SIG-M5 treated with dmso at 0.1 percent for 504 hours (cell line): Measurements from ENCODE around the gene TTLL5.

Source experiments
- DNase-seq: peaks from one replicate; lab custom pipeline; 2025; ENCODE audit not compliant: unreplicated experiment; lab: John Stamatoyannopoulos, UW

TTLL5 gene

DNA sequence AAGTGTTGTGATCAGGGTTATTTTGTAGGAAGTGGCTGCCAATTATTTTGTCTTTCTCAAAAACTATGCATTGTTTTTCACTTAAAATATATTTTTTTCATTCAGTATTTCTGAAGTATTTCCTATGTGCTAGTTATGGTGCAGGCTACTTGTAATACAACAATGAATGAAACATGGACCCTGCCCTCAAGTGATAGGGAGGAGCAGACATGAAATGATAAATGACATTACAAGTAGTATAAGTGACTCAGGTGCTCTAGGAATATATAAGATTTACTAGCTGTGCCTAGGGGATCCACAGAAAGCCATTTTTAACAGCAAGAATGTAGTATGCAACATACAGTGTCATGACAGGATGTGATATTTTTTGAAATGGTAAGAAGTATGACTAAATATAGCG is 65.3 kb downstream of the TTLL5 start:
- no peak for DNase-seq

DNA sequence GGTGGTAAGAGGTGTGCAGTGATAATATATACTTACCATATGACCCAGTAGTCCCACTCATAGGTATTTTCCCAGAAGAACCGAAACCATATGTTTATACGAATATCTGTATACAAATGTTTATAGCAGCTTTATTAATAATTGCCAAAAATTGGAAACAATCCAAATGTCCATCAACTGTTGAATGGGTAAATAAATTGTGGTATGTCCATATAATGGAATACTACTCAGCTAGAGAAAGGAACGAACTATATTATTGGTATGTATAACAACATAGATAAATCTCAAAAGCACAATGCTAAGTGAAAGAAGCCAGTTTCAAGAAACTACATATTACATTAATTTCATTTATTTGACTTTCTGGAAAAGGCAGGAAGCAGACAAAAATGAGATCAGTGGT is 66.1 kb downstream of the TTLL5 start:
- no peak for DNase-seq

DNA sequence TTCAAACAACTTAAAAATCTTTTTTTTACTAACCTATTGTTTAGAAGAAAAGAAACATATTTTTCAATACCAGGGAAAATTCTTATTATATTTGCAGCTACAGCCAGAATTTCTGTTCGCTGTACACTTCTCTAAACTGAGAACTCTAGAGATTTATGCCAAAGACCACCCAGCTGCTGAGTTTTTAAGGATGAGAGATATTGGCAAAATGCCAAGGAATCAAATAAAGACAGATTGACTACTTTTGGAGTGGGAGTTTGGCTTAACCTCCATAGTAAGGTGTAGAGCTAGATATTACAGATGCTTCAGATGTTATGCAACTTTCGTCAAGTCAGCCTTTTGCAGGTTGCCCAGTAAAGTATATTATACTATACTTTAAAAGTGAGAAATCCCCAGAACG is 71.8 kb downstream of the TTLL5 start:
- DNase-seq: no peak

DNA sequence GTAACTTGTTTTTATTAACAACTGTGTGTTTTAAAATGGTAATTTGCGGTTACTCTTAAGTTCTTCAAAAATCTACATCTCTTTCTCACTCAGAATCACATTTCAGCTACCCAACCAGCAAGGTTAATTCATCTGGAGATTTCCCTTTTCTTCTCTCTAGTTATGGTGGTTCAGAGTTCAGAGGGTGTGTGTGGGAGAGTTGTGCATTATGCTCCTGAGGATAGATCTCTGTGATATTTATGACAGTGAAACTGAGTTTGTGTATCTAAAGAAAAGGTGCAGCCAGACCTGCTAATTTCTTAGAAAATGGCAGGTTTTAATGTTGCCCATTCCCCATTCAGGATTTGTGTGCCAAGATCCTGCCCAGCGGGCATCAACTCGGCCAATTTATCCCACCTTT is 73.8 kb downstream of the TTLL5 start:
- no peak for DNase-seq

DNA sequence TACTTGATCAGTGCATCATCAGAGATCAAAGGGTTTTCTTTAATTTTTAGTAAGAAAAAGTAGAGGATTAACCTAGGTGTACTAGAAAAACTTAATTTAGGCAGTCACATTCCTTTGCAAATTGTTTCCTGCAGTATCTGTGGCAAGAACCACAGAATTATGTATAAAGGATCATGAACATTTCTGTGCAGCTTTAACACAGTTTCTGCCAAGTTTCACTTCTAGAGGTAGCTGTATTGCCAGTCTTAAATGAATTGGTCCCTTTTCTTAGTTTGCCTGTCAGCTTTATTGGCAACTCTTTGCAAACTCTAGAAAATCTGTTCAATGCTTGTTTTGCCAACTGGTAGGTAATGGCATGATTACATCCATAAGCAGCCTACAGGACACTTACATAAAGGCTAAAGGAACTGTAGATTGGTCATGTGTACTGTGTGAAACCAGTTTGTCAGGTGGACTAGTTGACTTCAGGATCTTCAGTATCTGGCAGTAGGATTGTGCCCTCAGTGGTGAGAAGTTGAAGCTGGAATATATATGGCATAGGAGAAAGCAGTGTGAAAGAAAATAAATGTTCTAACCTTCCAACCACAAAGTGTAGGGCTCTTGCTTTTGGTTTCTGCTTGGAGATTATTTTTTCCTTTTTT is 75.9 kb downstream of the TTLL5 start:
- peak; percentile 57 for DNase-seq

DNA sequence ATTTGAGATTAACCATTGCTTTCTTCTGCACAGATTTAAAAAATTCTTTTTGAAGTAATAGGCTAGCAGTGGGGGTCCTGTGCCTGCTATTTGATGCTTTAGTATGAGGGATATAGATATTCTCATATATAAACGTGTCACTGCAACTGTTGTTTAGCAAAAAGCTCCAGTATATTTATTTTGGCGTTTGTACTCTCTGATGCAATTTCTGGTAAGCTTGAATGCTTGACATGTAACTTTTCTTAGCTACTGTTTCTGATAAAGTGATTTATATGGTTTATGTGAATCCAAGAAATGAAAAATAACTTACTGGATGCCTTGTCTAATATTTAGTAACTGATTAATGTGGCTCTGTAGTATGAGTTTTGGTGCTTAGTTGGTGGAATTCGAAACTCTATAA is 77.1 kb downstream of the TTLL5 start:
- no peak for DNase-seq

DNA sequence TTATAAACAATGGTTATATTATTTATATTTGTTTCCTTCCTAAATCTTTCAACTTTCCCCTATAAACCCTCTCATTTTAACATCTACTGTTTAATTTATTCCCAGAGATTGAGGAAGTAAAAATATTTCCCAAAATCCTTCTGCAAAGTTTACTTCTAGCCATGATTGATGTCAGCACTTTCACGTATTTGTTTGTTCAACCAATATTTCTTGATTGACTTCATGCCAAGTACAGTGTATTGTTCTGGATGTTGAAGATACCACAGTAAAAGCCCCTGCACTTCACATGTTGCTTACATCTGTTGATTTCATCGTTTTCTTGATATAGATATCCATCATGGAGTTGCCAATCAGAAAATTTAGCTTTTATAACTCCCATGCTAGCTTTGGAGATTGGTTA is 81.8 kb downstream of the TTLL5 start:
- no peak for DNase-seq

DNA sequence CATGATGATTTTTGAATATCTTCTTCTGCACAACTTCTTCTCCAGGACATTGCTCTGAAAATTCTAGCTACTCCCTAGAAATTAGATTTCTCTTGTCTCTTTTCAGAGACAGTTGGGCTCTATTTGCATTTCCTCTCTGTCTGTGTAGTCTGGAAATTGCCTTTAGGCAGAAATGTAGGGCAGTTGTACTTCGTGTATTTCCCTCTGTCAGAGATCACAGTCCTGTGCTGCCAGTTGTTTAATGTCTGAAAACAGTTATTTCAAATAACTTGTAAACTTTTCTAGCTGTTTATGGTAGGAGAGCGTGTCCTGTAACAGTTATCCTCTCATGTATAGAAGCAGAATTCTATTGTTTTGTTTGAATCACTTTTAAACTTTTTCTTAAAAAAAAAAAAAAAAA is 86.9 kb downstream of the TTLL5 start:
- no peak for DNase-seq

DNA sequence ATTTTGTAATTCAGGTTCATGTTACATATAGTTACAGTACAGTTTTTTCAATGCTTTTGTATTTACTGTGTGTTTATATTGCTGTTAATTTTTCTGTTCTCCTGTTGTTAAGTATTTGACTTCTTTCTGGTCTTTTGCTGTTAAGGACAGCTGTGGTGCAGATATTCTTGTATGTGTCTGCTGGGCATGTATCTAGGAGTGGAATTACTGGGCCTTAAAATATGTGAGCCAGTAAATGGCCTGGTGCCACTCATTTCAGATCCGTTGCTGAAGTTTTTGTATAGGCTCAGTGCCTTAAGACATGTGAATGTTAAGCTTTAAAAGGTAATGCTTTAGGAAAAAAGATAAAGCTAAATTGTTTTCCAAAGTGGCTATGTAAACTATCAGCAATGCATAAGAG is 87.3 kb downstream of the TTLL5 start:
- DNase-seq: no peak

DNA sequence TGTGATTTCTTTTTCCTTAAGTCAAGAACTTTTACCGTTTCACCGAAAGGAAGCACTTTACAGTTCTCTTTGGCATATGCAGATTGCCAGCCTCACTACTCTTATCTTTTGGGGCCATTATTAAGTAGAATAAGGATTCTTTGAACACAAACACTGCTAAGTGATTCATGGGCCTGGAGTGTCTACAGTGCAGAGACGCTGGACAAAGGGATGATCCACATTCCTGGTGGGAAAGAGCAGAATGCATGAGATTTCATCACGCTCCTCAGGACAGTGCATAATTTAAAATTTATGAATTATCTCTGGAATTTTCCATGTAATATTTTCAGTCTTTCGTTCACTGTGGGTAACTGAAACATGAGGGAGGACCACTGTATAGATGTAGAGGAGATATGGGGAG is 90.2 kb downstream of the TTLL5 start:
- DNase-seq: no peak

DNA sequence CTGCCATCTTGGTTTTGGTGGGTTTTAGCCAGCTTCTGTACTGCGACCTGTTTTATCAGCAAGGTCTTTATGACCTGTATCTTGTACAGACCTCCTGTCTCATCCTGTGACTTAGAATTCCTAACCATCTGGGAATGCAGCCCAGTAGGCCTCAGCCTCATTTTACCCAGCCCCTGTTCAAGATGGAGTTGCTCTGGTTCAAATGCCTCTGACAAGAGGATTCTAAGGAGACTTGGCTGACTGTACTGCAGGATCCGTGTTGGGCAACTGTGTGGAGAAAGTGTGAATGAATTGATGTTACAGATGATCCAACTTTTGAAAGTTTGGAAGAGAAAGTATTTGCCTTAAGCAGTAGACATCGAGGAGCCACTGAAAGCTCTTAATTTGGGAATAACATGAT is 91.0 kb downstream of the TTLL5 start:
- DNase-seq: no peak

DNA sequence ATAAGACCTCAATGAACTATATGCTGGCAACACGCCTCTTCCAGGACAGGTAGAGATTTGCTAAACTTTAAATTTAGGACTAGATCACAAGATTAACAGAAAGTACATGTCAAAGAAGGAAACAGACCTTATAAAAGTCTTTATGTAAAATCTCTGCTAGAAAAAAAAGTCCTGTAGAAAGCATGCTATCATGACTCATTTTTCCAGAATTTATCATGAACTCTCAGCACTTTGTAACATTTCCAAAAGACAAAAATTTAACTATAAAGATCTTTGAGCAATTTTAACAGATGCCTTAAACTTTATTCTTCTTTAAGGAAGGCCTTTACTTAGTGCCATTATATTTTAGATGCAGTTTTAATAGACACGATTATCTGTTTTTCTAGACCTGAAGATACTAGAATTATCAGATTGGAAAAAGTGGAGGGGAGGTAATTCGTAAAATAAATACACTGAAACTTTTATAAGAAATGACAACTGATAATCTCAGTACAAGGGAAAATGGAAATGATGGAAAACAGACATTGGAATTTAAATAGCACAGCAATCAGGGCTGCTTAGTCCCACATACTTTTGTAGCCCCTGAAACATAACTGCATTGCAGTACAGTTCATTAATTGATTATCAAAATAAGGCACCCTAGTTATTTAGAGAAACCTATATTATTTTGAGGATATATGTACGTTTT is 92.0 kb downstream of the TTLL5 start:
- DNase-seq: no peak

DNA sequence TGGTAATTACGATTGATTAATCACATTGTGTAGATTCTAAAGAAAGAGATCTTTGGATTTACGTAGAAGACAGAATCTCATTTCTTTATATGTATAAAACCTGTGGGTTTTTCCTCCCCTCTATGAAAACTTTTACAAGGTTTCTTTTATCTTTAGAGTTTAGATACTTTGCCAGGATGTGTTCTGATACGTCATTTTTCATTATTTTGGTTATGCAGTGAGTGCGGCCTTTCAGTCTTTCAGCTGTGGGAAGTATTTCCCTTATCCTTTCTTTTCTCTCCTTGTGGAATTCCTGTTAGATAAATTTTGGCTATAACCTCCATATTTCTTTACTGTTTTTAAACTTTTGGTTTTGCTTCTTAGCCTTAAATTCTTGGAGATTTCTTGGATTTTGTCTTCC is 92.7 kb downstream of the TTLL5 start:
- no peak for DNase-seq

DNA sequence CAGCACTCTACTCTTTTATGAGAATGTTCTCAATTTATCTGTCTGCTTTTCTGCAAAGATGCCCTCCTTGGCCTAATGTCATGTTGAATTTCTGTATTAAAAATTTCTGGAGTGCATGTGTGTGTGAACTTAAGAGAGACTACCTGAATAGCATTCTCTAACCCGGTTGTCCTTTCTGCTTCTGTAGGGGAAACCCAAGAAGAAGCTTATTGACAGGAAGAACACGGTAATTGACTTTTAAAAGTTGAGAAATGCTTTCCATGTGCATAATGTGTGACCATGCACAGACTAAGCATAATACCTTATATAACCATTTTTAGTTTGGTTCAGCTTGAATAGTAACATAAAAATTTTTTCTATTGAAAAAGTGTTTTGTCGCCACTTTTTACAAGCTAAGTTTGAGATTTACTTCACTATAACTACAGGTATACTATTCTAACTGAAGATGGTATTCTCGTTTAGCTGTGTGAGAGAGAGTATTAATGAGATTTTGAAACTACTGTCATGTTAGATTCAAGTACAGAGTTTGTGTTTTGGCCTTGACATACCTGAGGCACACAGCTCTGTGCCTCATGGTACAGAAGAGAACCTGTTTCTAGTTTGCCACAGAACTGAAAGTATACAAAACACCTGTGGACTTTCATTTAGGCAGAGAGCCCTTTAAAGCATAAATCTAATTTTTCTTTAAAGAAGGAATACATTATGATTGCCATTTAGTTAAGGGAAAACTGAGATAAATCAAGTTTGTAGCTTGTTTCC is 96.8 kb downstream of the TTLL5 start:
- no peak for DNase-seq

DNA sequence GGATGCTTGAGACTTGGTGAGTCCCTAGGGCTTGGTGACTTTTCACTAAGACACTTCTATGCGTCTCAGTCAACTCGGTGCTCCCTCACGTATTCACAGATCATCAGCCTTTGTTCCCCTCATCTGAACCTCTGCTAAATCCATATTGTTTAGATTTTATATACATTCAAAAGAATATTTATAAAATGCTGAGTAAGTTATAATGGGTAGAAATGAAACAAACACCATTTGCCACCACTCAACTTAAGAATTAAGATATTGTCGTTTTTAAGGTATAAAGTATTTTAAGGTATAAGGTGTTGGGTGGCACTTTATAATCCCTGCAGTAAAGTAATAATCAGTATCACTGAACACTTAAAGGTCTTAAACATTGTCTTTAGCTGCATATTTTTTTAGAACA is 103.0 kb downstream of the TTLL5 start:
- DNase-seq: no peak

DNA sequence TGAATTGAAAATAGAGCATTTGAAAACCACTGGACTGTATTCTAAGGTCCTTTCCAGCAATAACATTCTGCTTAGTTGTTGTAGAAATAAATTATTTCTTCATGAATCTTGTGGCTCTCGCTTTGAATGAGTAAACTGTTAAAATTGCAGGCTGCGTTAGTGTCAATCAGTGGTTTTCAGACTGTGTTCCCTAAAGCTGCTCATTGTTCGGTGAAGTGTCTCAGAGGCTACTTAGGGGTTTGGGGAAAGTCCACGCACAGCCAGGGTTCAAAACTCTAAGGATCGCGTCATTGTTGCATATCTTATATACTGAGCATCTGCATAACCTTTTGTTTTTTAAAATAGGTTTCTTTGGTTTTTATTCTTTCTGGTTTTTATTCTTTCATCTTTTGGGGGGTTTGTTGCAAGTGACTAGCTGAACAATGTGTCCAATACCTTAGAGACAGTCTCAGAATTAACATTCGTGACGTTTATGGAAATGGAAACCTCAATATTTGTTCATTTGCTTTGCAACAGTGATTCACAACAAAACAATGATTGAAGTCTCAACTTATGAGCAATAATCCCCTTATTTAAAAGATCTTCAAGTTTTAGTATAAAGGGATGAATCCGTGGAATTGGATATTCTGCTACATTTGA is 108.1 kb downstream of the TTLL5 start:
- no peak for DNase-seq

DNA sequence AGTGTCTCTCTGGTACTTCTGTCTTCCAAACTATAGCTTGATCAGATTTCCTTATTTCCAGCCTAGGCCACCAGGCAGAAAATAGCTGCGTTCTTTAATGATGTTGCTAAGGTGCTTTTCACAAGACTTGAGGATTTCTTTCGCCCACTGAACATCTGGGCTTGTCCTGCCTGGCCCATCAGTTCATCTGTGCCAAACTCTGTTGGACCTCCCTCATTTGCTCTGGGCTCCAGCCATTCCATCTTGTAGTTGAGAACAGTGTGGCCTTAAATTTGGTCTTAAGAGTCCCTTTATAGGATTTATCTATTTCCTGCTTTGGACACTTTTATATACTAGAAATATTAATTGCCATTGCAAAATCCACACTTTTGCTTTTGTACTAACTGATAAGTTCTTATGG is 109.6 kb downstream of the TTLL5 start:
- DNase-seq: no peak

DNA sequence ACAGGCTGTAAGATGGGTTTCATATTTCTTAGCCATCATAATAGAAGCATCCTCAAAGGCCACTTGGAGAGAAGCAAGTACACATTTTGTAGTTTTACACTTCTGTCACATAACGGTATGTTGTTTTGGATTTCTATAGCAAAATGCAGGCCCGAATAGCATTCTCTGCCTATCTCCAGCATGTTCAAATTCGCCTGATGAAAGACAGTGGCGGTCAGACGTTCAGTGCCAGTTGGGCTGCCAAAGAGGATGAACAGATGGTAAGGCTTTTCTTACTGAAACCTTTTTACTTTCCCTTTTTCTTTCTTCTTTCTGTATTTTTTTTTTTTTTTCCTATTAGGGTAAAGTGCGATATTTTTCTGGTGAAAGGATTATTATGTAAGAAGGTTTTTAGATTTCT is 110.5 kb downstream of the TTLL5 start:
- no peak for DNase-seq

DNA sequence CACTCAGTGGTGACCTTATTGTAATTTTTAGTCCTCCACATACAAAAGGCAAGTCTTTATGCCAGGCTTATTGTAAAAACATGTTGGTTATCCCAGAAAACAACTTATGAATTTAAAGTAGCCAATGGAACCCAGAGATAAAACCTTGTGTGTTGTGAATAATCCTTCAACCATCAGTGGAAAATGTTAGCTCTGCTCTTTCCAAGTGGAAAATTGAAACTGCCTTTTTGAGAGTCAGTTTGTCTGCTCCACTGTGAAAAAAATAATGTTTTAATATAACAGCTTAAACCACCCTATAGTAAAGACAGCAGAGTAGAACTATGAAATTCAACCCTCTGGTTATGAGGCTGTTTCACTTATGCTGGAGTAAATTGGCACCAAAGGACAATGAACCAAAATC is 112.0 kb downstream of the TTLL5 start:
- DNase-seq: no peak

DNA sequence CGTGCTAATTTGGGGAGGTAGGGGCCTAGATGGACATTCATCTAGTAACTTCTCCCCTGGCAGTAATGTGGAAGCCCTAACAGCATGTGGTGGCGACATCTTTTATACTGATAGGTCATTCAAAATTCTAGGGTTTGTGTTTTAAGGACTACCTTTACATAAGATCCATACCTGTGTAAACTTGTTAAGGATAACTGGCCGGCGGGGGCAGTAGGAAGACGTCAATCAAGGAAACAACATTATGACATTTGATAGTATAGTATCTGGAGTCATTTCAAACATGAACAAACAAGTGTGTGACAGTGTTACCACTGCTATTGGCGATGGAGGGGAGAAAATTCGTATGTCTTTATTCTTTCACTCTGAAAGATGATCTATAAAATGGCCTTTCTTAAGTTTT is 120.0 kb downstream of the TTLL5 start:
- no peak for DNase-seq

DNA sequence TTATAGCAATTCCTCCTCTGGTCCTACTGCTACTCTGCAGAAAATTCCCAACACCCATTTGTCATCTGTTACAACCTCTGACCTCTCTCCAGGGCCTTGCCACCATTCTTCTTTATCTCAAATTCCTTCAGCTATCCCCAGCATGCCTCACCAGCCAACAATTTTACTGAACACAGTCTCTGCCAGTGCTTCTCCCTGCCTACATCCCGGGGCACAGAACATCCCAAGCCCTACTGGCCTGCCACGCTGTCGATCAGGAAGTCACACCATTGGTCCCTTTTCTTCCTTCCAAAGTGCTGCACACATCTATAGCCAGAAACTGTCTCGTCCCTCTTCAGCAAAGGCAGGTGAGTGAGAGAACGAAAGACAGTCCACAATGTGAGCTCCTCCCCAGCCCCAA is 122.1 kb downstream of the TTLL5 start:
- no peak for DNase-seq
